ENCODE data around the gene SASH1. TPM values are rescaled to one million over a fixed set of nuclear protein-coding genes. Genes with fewer than 3 reads are reported as not detected.

SASH1 gene
- total and polyA plus RNA-seq, 9 of the 15 experiments (the other 6 are each of a cell fraction or from before 2014, with no cell fraction given): 0.35 to 3.5 (median 1.6) TPM

GRCh38 chr6:148443798-148444560, 101.3 kb downstream of the SASH1 start (continued):
- no peak for TF ChIP-seq ZBTB49 (CRISPR knock-in tag; IDR thresholded peaks at IDR 0.05; ENCODE audit: borderline replicate concordance)
- no peak for TF ChIP-seq ZNF263 (CRISPR knock-in tag; IDR thresholded peaks at IDR 0.05; ENCODE audit: borderline replicate concordance)
- no peak for TF ChIP-seq ZNF408 (CRISPR knock-in tag; IDR thresholded peaks at IDR 0.05; ENCODE audit: low read depth)
- TF ChIP-seq AFF4 (CRISPR knock-in tag; IDR thresholded peaks at IDR 0.05): no peak
- TF ChIP-seq SP1 (CRISPR knock-in tag; IDR thresholded peaks at IDR 0.05): no peak
